ENCODE results near the gene GALNT15.

DNA sequence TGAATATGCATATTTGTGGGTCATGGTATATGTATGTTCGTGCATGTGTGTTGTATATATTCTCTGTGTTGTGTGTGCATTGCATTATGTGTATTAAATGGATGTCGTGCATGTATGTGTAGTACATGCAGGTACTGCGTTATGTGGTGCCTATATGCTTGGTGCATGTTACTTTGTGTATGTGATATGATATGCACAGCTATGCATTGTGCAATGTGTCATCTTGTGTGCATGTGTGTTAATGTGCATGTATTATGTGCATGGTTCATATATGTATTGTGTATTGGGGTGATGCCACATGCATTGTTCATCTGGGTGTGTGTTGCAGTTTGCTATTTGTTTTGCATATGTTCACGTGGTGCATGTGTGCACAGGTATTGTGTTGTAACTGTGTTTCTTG lies 2.9 kb downstream of the GALNT15 start:
- TF ChIP-seq, protein P1, sequence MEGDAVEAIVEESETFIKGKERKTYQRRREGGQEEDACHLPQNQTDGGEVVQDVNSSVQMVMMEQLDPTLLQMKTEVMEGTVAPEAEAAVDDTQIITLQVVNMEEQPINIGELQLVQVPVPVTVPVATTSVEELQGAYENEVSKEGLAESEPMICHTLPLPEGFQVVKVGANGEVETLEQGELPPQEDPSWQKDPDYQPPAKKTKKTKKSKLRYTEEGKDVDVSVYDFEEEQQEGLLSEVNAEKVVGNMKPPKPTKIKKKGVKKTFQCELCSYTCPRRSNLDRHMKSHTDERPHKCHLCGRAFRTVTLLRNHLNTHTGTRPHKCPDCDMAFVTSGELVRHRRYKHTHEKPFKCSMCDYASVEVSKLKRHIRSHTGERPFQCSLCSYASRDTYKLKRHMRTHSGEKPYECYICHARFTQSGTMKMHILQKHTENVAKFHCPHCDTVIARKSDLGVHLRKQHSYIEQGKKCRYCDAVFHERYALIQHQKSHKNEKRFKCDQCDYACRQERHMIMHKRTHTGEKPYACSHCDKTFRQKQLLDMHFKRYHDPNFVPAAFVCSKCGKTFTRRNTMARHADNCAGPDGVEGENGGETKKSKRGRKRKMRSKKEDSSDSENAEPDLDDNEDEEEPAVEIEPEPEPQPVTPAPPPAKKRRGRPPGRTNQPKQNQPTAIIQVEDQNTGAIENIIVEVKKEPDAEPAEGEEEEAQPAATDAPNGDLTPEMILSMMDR (IDR thresholded peaks at IDR 0.05): no peak
- TF ChIP-seq POLR2AphosphoS5 (IDR thresholded peaks at IDR 0.05): no peak
- TF ChIP-seq POLR2A (IDR thresholded peaks at IDR 0.05): no peak

Measured in breast epithelium (tissue), 3 donors.